GM21526 (cell line): ENCODE measurements around the gene MBOAT7.
"Not testable (repeated sequence)": the region's sequence is repeated elsewhere in the genome, so short reads cannot be mapped to it uniquely, and the experiment has no call there.

ENCODE experiments used
- ATAC-seq: cut with Tn5 transposase; IDR thresholded peaks from one replicate; pipeline ENCODE4 v1.9.1; 2021; ENCODE audit warnings: moderate library complexity; ENCODE audit not compliant: unreplicated experiment, low FRiP score

MBOAT7 gene

GRCh38 chr19:54209811-54210494 lies 20.6 kb upstream of the MBOAT7 start:
- ATAC-seq: no peak

GRCh38 chr19:54209058-54209810 lies 19.9 kb upstream of the MBOAT7 start:
- no peak for ATAC-seq

GRCh38 chr19:54208784-54209057 lies 19.3 kb upstream of the MBOAT7 start:
- no peak for ATAC-seq

GRCh38 chr19:54207983-54208783 lies 18.8 kb upstream of the MBOAT7 start:
- no peak for ATAC-seq

- no peak for ATAC-seq
These were observed 18.2 kb upstream of the MBOAT7 start for GRCh38 chr19:54207676-54207982.

- not testable (repeated sequence) for ATAC-seq
These were observed 17.8 kb upstream of the MBOAT7 start for GRCh38 chr19:54207193-54207592.

GRCh38 chr19:54206831-54207177 lies 17.4 kb upstream of the MBOAT7 start:
- no peak for ATAC-seq

- no peak for ATAC-seq
These were observed 16.9 kb upstream of the MBOAT7 start for GRCh38 chr19:54206030-54206830.

GRCh38 chr19:54204767-54205468 lies 15.5 kb upstream of the MBOAT7 start:
- no peak for ATAC-seq

GRCh38 chr19:54203151-54203611 lies 13.8 kb upstream of the MBOAT7 start:
- no peak for ATAC-seq

GRCh38 chr19:54201980-54202379 lies 12.6 kb upstream of the MBOAT7 start:
- no peak for ATAC-seq

- no peak for ATAC-seq
These were observed 11.9 kb upstream of the MBOAT7 start for GRCh38 chr19:54201172-54201701.

- ATAC-seq: no peak
These were observed 10.0 kb upstream of the MBOAT7 start for GRCh38 chr19:54199401-54199800.

- ATAC-seq: no peak
These were observed 7.7 kb upstream of the MBOAT7 start for GRCh38 chr19:54197121-54197520.

- no peak for ATAC-seq
These were observed 7.2 kb upstream of the MBOAT7 start for GRCh38 chr19:54196536-54196935.

GRCh38 chr19:54194463-54194862 lies 5.1 kb upstream of the MBOAT7 start:
- ATAC-seq: not testable (repeated sequence)

GRCh38 chr19:54193011-54193410 lies 3.6 kb upstream of the MBOAT7 start:
- ATAC-seq: no peak

GRCh38 chr19:54191811-54192453 lies 2.6 kb upstream of the MBOAT7 start:
- ATAC-seq: no peak

GRCh38 chr19:54191011-54191810 lies 1.8 kb upstream of the MBOAT7 start, which contains the start of gene TSEN34:
Gene TSEN34, plus strand, starts transcription at chr19:54191308. Its CDS starts 57 bp downstream, at chr19:54191365.
- peak; percentile 19 for ATAC-seq
